Gastroesophageal sphincter (tissue), 4 donors: ENCODE data around the gene WDR49. TPM values are rescaled to one million over a fixed set of nuclear protein-coding genes. Genes with fewer than 3 reads are reported as not detected.

ENCODE experiments used
- ATAC-seq: fragments of 150-250 bp; one replicate; pipeline ENCODE4 v1.9.1; 2016; ENCODE audit warnings: mild to moderate bottlenecking, moderate library complexity
- H3K27ac ChIP-seq, 4 donors: fragments of 200-600 bp; sonication (generic) in 3 of 4; 1 replicate in 3 of 4; 2 replicates in 1 of 4; pipeline ENCODE4 v1.5.1; 2016 to 2019
- H3K27me3 ChIP-seq: fragments of 200-600 bp; sonication (generic); one replicate; pipeline ENCODE4 v1.5.1; 2019
- H3K36me3 ChIP-seq, 2 donors: fragments of 200-600 bp; sonication (generic); one replicate each; pipeline ENCODE4 v1.5.1; 2019; ENCODE audit warnings: control low read depth in 1 of 2
- H3K4me1 ChIP-seq, 3 donors: fragments of 200-600 bp; sonication (generic); 1 replicate in 2 of 3; 2 replicates in 1 of 3; pipeline ENCODE4 v1.5.1; 2016 to 2019; ENCODE audit warnings: control low read depth in 2 of 3
- H3K4me3 ChIP-seq, 2 donors: fragments of 200-600 bp; sonication (generic); one replicate each; pipeline ENCODE4 v1.5.1; 2019; ENCODE audit warnings: mild to moderate bottlenecking in 1 of 2, moderate library complexity in 1 of 2
- H3K9me3 ChIP-seq, 3 donors: fragments of 200-600 bp; sonication (generic); one replicate each; pipeline ENCODE4 v1.5.1; 2017 to 2019; ENCODE audit warnings: control low read depth in 2 of 3
- EP300 ChIP-seq: sonication (generic); formaldehyde crosslinking; IDR thresholded peaks from one replicate; pipeline ENCODE4 v1.6.1; 2017; ENCODE audit warnings: antibody characterized with exemption, mild to moderate bottlenecking
- POLR2A ChIP-seq, 2 donors: fragments of 450-650 bp; IDR thresholded peaks; one replicate each; pipeline ENCODE4 v1.6.1; 2017; ENCODE audit warnings: antibody characterized with exemption in 2 of 2, mild to moderate bottlenecking in 2 of 2, moderate library complexity in 1 of 2
- POLR2AphosphoS5 ChIP-seq: sonication (generic); formaldehyde crosslinking; IDR thresholded peaks from one replicate; pipeline ENCODE4 v1.6.1; 2017; ENCODE audit warnings: antibody characterized with exemption
- whole genome bisulfite sequencing, 2 donors: methylation state at CpG; one replicate each; pipeline ENCODE4 v1.1.5; 2018; ENCODE audit warnings: low coverage in 1 of 2; 5-methylcytosine and 5-hydroxymethylcytosine counted together
- total RNA-seq, 4 donors: library from RNA; depleted of rRNA; stranded (reverse); fragments of >200 nt; gene quantifications; one replicate each; pipeline ENCODE4 v1.1.0, GENCODE V29; 2016
- TF ChIP-seq, protein P1 (sequence below), 4 experiments: fragments of 200-600 bp in 2 of 4; fragments of 450-650 bp in 2 of 4; sonication (generic) in 1 of 4; IDR thresholded peaks; one replicate each; pipeline ENCODE4 v1.5.1; 2017 to 2019; ENCODE audit warnings: antibody characterized with exemption in 4 of 4, mild to moderate bottlenecking in 2 of 4, moderate library complexity in 2 of 4

WDR49 gene
- total RNA-seq, 4 donors from 2014 or later = 1.6 to 8.7 (median 4.9) TPM

DNA sequence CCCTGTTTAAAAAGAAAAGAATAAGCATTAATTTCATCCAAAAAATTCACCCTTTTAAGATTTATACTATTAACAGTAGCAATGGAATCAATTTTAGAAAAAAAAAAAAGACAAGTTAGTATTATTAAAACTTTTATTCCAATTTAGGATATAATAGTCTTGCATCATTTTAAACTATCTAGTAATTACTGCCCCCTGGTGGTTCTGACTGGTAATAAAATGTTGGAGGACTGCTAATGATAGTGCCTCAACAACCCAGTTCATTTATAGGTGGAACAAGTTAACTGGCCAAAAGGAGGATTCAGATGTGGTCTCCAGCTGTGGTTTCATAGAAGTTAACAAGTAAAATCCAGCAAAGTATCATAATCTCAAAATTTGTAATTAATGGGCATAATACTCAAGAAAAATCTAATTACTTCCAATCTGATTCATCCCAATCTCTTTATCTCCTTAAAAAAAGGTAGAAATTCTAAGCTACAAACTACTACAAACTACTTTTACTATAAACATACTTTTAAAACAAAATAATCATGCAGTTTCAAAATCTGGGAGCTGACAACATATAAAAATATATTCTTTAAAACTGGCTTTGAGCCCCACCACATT lies 30.7 kb upstream of the WDR49 start:
- TF ChIP-seq, protein P1, sequence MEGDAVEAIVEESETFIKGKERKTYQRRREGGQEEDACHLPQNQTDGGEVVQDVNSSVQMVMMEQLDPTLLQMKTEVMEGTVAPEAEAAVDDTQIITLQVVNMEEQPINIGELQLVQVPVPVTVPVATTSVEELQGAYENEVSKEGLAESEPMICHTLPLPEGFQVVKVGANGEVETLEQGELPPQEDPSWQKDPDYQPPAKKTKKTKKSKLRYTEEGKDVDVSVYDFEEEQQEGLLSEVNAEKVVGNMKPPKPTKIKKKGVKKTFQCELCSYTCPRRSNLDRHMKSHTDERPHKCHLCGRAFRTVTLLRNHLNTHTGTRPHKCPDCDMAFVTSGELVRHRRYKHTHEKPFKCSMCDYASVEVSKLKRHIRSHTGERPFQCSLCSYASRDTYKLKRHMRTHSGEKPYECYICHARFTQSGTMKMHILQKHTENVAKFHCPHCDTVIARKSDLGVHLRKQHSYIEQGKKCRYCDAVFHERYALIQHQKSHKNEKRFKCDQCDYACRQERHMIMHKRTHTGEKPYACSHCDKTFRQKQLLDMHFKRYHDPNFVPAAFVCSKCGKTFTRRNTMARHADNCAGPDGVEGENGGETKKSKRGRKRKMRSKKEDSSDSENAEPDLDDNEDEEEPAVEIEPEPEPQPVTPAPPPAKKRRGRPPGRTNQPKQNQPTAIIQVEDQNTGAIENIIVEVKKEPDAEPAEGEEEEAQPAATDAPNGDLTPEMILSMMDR (IDR thresholded peaks at IDR 0.05) = peak; percentile 58 to 75 (median 66)
- TF ChIP-seq POLR2AphosphoS5 = no peak
- peak; percentile 34 for ATAC-seq
- H3K36me3 ChIP-seq = peaks cover 0 to 52% of the 10 kb centered on the region in 2 donors

DNA sequence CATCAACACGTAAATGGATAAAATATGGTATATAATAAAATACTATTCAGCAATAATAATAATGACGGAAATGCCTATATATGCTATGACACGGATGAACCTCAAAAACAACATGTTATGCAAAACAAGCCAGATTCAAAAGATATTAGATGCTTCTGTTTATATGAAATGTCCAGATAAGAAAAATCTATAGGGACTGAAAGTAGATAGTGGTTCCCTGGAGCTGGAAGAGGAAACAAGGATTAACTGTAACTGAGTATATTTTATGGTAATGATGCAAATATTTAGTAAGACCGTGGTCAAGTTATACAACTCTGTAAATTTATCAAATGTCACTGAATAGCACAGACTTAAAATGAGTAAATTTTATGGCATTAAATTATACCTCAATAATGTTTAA lies 25.8 kb upstream of the WDR49 start:
- ATAC-seq = no peak
- peaks cover 0 to 21% (median 0%) of the 10 kb centered on the region in 3 donors for H3K9me3 ChIP-seq
- no peaks in the 10 kb centered on the region for H3K4me1 ChIP-seq
- no peak overlapping the region for H3K4me3 ChIP-seq
- H3K36me3 ChIP-seq = peaks cover 5 to 70% of the 10 kb centered on the region in 2 donors
- TF ChIP-seq POLR2A (IDR thresholded peaks at IDR 0.05) = no peak
- TF ChIP-seq POLR2AphosphoS5 = no peak
- TF ChIP-seq, protein P1 (IDR thresholded peaks at IDR 0.05) = no peak
- TF ChIP-seq EP300 = no peak
- no peaks in the 10 kb centered on the region for H3K27me3 ChIP-seq
- H3K27ac ChIP-seq = no peak overlapping the region
- WGBS, 2 donors = 88 to 93% methylated on average over 4 of the region's 4 CpGs

More for the DNA sequence above, 30.7 kb upstream of the WDR49 start:
- Histone ChIP-seq H3K9me3 (no peaks in the 10 kb centered on the region), H3K27ac (no peak overlapping the region), H3K4me1 (no peaks in the 10 kb centered on the region), H3K27me3 (no peaks in the 10 kb centered on the region), H3K4me3 (no peak overlapping the region)

DNA sequence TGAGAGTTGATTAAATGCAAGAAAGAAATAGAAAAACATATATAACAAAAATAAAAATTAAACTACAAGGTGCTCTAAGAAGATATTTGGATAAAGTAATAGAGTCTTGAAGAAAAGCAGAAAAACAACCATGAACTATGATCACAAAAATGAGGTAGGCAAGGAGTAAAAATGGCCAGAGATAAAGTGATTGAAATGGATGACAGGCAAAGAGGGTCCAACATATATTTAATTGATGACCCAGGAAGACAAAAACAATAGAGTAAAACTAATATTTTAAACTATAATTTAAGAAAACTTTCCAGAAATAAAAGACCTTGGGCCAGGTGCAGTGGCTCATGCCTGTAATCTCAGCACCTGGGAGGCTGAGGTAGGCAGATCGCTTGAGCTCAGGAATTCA lies 22.1 kb upstream of the WDR49 start:
- no peak overlapping the region for H3K27ac ChIP-seq
- H3K27me3 ChIP-seq = no peaks in the 10 kb centered on the region
- 67 to 100% methylated on average over 1 of the region's 1 CpG for WGBS, 2 donors
- TF ChIP-seq POLR2A (IDR thresholded peaks at IDR 0.05) (no peak), EP300 (no peak), POLR2AphosphoS5 (no peak)
- TF ChIP-seq, protein P1 (IDR thresholded peaks at IDR 0.05) = no peak
- H3K4me1 ChIP-seq = no peaks in the 10 kb centered on the region
- ATAC-seq = no peak
- no peak overlapping the region for H3K4me3 ChIP-seq
- H3K36me3 ChIP-seq = peaks cover 5 to 74% of the 10 kb centered on the region in 2 donors
- peaks cover 0 to 28% (median 0%) of the 10 kb centered on the region in 3 donors for H3K9me3 ChIP-seq

DNA sequence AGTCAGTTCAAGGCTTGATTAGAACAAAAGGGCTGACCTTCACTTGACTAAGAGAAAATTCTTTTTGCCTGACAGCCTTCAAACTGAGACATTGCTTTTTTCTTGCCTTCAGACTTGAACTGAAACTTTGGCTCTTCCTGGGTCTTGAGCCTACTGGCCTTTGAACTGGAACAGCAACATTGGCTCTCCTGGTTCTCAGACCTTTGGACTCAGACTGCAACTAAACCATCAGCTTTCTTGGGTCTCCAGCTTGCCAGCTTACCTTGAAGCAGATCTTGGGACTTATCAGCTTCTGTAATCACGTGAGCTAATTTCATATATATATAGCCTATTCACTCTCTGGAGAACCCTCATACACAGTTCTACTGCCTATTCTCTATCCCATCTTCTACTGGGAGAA lies 19.5 kb upstream of the WDR49 start:
- no peak for ATAC-seq
- Histone ChIP-seq H3K27me3 (no peaks in the 10 kb centered on the region), H3K27ac (no peak overlapping the region), H3K4me1 (no peaks in the 10 kb centered on the region), H3K9me3 (peaks cover 0 to 28% (median 0%) of the 10 kb centered on the region in 3 donors), H3K4me3 (no peak overlapping the region), H3K36me3 (peaks cover 5 to 61% of the 10 kb centered on the region in 2 donors)
- 100% methylated on average over 1 of the region's 1 CpG; no CpG with 5 or more reads in 1 of the 2 donors for WGBS, 2 donors
- TF ChIP-seq POLR2AphosphoS5 = no peak
- TF ChIP-seq POLR2A (IDR thresholded peaks at IDR 0.05) = no peak
- TF ChIP-seq, protein P1 (IDR thresholded peaks at IDR 0.05) = no peak
- no peak for TF ChIP-seq EP300

DNA sequence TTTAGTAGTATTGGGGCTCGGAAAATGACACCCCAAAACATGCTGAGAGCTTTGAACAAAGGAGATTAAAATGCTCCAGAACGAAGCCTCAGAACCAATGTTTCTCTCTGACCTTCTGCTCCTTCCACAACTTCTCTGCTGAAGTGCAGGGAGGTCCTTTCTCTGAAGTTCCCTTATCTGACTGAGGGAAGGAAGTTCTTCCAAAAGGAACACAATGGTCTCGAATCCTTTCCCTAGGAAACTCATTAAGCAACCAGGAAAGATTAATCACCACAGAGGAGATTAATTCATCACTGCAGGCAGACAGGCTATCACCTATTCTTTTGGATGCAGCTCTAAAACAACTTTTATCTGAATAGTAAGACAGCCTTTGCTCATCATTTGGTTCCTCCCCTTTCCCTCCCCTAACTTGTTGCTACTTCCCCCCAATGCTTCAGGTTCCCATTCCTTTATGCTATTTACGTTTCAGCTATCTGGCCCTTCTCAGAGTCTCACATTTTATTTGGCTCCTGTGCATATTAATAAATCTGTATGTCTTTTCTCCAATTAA lies 18.2 kb upstream of the WDR49 start:
- H3K36me3 ChIP-seq = peaks cover 5 to 56% of the 10 kb centered on the region in 2 donors
- no peaks in the 10 kb centered on the region for H3K27me3 ChIP-seq
- H3K4me1 ChIP-seq = no peaks in the 10 kb centered on the region
- peaks cover 0 to 28% (median 0%) of the 10 kb centered on the region in 3 donors for H3K9me3 ChIP-seq
- no peak for TF ChIP-seq POLR2A (IDR thresholded peaks at IDR 0.05)
- 76 to 87% methylated on average over 3 of the region's 4 CpGs for WGBS, 2 donors
- no peak overlapping the region for H3K27ac ChIP-seq
- no peak overlapping the region for H3K4me3 ChIP-seq
- no peak for ATAC-seq
